ENCODE measurements around the gene SH2D1B.

- TF ChIP-seq CTCF (IDR thresholded peaks at IDR 0.05; ENCODE audit: insufficient read depth, low read length) (no peak), REST (IDR thresholded peaks at IDR 0.05; ENCODE audit: insufficient replicate concordance, low read depth) (no peak), POLR2AphosphoS5 (IDR thresholded peaks at IDR 0.05; ENCODE audit: low read depth) (no peak), SPI1 (IDR thresholded peaks at IDR 0.05; ENCODE audit: borderline replicate concordance, low read depth) (no peak)
Measured at GRCh38 chr1:162359523-162360236, 52.3 kb downstream of the SH2D1B start.
